ENCODE measurements around the gene DAGLB.

GRCh38 chr7:6380310-6381095, 67.3 kb downstream of the DAGLB start:
- TF ChIP-seq POLR2AphosphoS5 (IDR thresholded peaks at IDR 0.05; ENCODE audit: low read depth, low read length): no peak
- TF ChIP-seq TCF7L2 (IDR thresholded peaks at IDR 0.05; ENCODE audit: low read depth, low read length): no peak
- TF ChIP-seq CTCF (IDR thresholded peaks at IDR 0.05): no peak
- TF ChIP-seq REST (IDR thresholded peaks at IDR 0.05; ENCODE audit: insufficient read depth in 1 of 2, low read depth in 2 of 2, low read length in 1 of 2): no peak
- TF ChIP-seq SIN3A (IDR thresholded peaks at IDR 0.05; ENCODE audit: borderline replicate concordance, insufficient read depth, low read depth, low read length): no peak

Data from Panc1 (cell line).